B cell (primary cell): Measurements from ENCODE around the gene ARID3B.
"Not testable (repeated sequence)": the region's sequence is repeated elsewhere in the genome, so short reads cannot be mapped to it uniquely, and the experiment has no call there.

ENCODE experiments used
- CTCF ChIP-seq: fragments of 200-600 bp; IDR thresholded peaks from one replicate; pipeline ENCODE4 v1.8.0; 2022; ENCODE audit warnings: antibody characterized with exemption, mild to moderate bottlenecking
- EZH2 ChIP-seq: IDR thresholded peaks from 2 replicates; pipeline ENCODE4 v1.6.1; 2012; ENCODE audit warnings: borderline replicate concordance, low read depth, mild to moderate bottlenecking, moderate library complexity, low read length; ENCODE audit not compliant: insufficient read depth, poor library complexity, severe bottlenecking

GRCh38 chr15:74597146-74597705, 56.2 kb downstream of the ARID3B start:
- TF ChIP-seq CTCF, EZH2: not testable (repeated sequence)
